K562 (cell line): ENCODE results near the gene KIF6. TPM values are rescaled to one million over a fixed set of nuclear protein-coding genes. Genes with fewer than 3 reads are reported as not detected.
A peak's percentile ranks its signal among the peaks of the same experiment; 100 is the strongest.

ENCODE experiments used
- ATAC-seq: fragments of 200-7000 bp; cut with Tn5 transposase; 3 replicates; pipeline ENCODE4 v1.9.1; 2020; ENCODE audit warnings: moderate library complexity
- BruUV-seq: library from RNA; stranded (reverse); fragments of 400-500 nt; replicated peaks from 2 replicates; lab custom pipeline; 2021; lab: Mats Ljungman, UMichigan
- CTCF ChIA-PET: fragments of 300-600 bp; formaldehyde crosslinking; extraction: SDS; loops from one replicate; lab custom pipeline; 2021; ENCODE audit warnings: low intra/inter-chr PET ratio; lab: Yijun Ruan, JAX
- POLR2A ChIA-PET: fragments of 300-600, 350-650 bp; sonication (Branson Sonifier 250); formaldehyde crosslinking; extraction: SDS; loops from one replicate; lab custom pipeline; 2021; ENCODE audit warnings: antibody characterized with exemption, inconsistent platforms; lab: Yijun Ruan, JAX
- DNase-seq, 4 experiments: peaks; one replicate each; pipeline versions ENCODE4 v3.0.0 to v3.0.0-alpha.2; 2011 to 2018; ENCODE audit warnings: low spot score in 3 of 4, mixed read lengths in 3 of 4; ENCODE audit errors: extremely low read depth in 1 of 4
- FAIRE-seq: peaks from 2 replicates; lab custom pipeline; 2011; peaks lifted over from hg19 to GRCh38; lab: Jason Lieb, UNC
- H2AFZ ChIP-seq: 2 replicates; pipeline ENCODE4 v1.6.0; 2011; ENCODE audit warnings: low read depth, low read length, control low read depth, inconsistent platforms
- H3K27ac ChIP-seq: fragments of 200-600 bp; 3 replicates; pipeline ENCODE4 v1.8.0; 2011; ENCODE audit warnings: low read depth, mild to moderate bottlenecking, control low read depth, inconsistent platforms, low read length, moderate library complexity, mixed read lengths; ENCODE audit errors: extremely low read depth
- H3K27me3 ChIP-seq, 2 experiments: fragments of 300-600 bp in 1 of 2; 2 replicates in 1 of 2; 3 replicates in 1 of 2; pipeline versions ENCODE4 v1.6.0 to v1.8.0; 2011; ENCODE audit warnings: inconsistent platforms in 2 of 2, low read length in 2 of 2, mild to moderate bottlenecking in 1 of 2, mixed read lengths in 1 of 2, moderate library complexity in 1 of 2; ENCODE audit not compliant: control insufficient read depth in 2 of 2, insufficient read depth in 2 of 2
- H3K36me3 ChIP-seq: fragments of 300-600 bp; 3 replicates; pipeline ENCODE4 v1.8.0; 2011; ENCODE audit warnings: mild to moderate bottlenecking, low read length, inconsistent platforms; ENCODE audit not compliant: control insufficient read depth, insufficient read depth
- H3K4me1 ChIP-seq, 2 experiments: fragments of 200-600 bp in 1 of 2; replicated peaks in 1 of 2; 2 replicates in 1 of 2; 3 replicates in 1 of 2; pipeline versions ENCODE4 v1.5.1 to v1.8.0; 2011; ENCODE audit warnings: inconsistent platforms in 2 of 2, low read length in 2 of 2, mild to moderate bottlenecking in 1 of 2, mixed read lengths in 1 of 2, moderate library complexity in 1 of 2; ENCODE audit not compliant: control insufficient read depth in 2 of 2, insufficient read depth in 2 of 2
- H3K4me2 ChIP-seq: 2 replicates; pipeline ENCODE4 v1.6.1; 2011; ENCODE audit warnings: low read length, control low read depth, inconsistent platforms, mixed read lengths; ENCODE audit not compliant: insufficient read depth
- H3K4me3 ChIP-seq: fragments of 200-600 bp; sonication (generic), shearing (Covaris generic); 2 replicates; pipeline ENCODE4 v1.5.1; 2016; ENCODE audit warnings: control low read depth, inconsistent platforms
- H3K79me2 ChIP-seq: fragments of 200-600 bp; 3 replicates; pipeline ENCODE4 v1.8.0; 2011; ENCODE audit warnings: low read length, inconsistent platforms; ENCODE audit not compliant: control insufficient read depth, insufficient read depth
- H3K9ac ChIP-seq, 2 experiments: 2 replicates each; pipeline versions ENCODE4 v1.6.0 to v1.6.1; 2011; ENCODE audit warnings: low read depth in 2 of 2, low read length in 2 of 2, control low read depth in 1 of 2, inconsistent platforms in 1 of 2, mild to moderate bottlenecking in 1 of 2, mixed read lengths in 1 of 2; ENCODE audit not compliant: insufficient read depth in 1 of 2
- H3K9me1 ChIP-seq: one replicate; pipeline ENCODE4 v1.6.0; 2011; ENCODE audit warnings: inconsistent platforms, mild to moderate bottlenecking, low read length, moderate library complexity; ENCODE audit not compliant: control insufficient read depth, insufficient read depth
- H3K9me3 ChIP-seq: replicated peaks from 2 replicates; pipeline ENCODE4 v1.5.1; 2011; ENCODE audit warnings: low read depth, low read length, inconsistent platforms; ENCODE audit not compliant: control insufficient read depth, insufficient read depth
- H4K20me1 ChIP-seq: replicated peaks from 2 replicates; pipeline ENCODE4 v1.6.1; 2011; ENCODE audit warnings: low read length, inconsistent platforms, mixed read lengths; ENCODE audit not compliant: control insufficient read depth, insufficient read depth
- CEBPB ChIP-seq: fragments of 450-650 bp; IDR thresholded peaks from 2 replicates; pipeline ENCODE4 v1.6.1; 2016; ENCODE audit warnings: missing genetic modification characterization, missing compliant biosample characterization
- CEBPG ChIP-seq, 3 experiments: fragments of 200-800 bp in 1 of 3; sonication (Bioruptor generic) in 1 of 3; sonication (generic) in 1 of 3; formaldehyde crosslinking in 1 of 3; IDR thresholded peaks in 2 of 3; conservative IDR thresholded peaks in 1 of 3; 2 replicates each; pipeline versions ENCODE4 v1.6.1 to v1.8.0; 2016 to 2022; ENCODE audit warnings: missing compliant biosample characterization in 2 of 3, missing genetic modification characterization in 2 of 3, mild to moderate bottlenecking in 1 of 3, missing genetic modification reagents in 1 of 3
- WGBS: fragments of 100-300 bp; shearing (Covaris generic); methylation state at CpG from one replicate; pipeline ENCODE4 v1.1.6; 2016; ENCODE audit warnings: low coverage, mixed read lengths; ENCODE audit not compliant: insufficient coverage; ENCODE audit errors: missing lambda C conversion rate; 5-methylcytosine and 5-hydroxymethylcytosine counted together
- in situ Hi-C: fragments of 300-500 bp; cut with MboI; formaldehyde crosslinking; loops from 4 replicates; pipeline ENCODE4 v1.15.0; 2018; ENCODE audit warnings: inconsistent platforms, mixed read lengths
- intact Hi-C: fragments of 100-400 bp; cut with micrococcal nuclease; formaldehyde crosslinking; loops from 2 replicates; pipeline ENCODE4 v1.14.2; 2022
- polyA plus RNA-seq, 8 experiments: library from polyadenylated mRNA; depleted of rRNA in 4 of 8; stranded (reverse) in 5 of 8; unstranded in 3 of 8; fragments of >200 nt; fragmentation: Nextera tagmentation in 2 of 8; fragmentation: Illumina TruSeq in 1 of 8; extraction: Ambion mirVana in 2 of 8; extraction: Trizol in 1 of 8; gene quantifications; 2 replicates each; pipeline versions ENCODE4 v1.2.1 to v1.2.3, GENCODE V29; 2011 to 2014; ENCODE audit warnings: inconsistent platforms in 1 of 8, missing spikeins in 1 of 8
- total RNA-seq, 7 experiments: library from RNA; depleted of rRNA in 6 of 7; stranded (reverse); fragments of >200 nt in 6 of 7; fragmentation: Illumina TruSeq in 2 of 7; extraction: Trizol in 2 of 7; gene quantifications; 2 replicates each; pipeline versions ENCODE4 v1.2.1 to v1.2.3, GENCODE V29; 2011 to 2021; ENCODE audit warnings: low replicate concordance in 1 of 7
- TF ChIP-seq, protein P1 (sequence below): sonication (generic); formaldehyde crosslinking; IDR thresholded peaks from 2 replicates; pipeline ENCODE4 v1.5.0; 2020; ENCODE audit warnings: missing genetic modification reagents
- TF ChIP-seq, protein P2 (sequence below): sonication (generic); formaldehyde crosslinking; IDR thresholded peaks from 2 replicates; pipeline ENCODE4 v1.8.1; 2023; ENCODE audit warnings: mild to moderate bottlenecking, missing genetic modification reagents

The KIF6 gene
- total and polyA plus RNA-seq, 9 of the 15 experiments (the other 6 are each of a cell fraction or from before 2014, with no cell fraction given) = not detected

DNA sequence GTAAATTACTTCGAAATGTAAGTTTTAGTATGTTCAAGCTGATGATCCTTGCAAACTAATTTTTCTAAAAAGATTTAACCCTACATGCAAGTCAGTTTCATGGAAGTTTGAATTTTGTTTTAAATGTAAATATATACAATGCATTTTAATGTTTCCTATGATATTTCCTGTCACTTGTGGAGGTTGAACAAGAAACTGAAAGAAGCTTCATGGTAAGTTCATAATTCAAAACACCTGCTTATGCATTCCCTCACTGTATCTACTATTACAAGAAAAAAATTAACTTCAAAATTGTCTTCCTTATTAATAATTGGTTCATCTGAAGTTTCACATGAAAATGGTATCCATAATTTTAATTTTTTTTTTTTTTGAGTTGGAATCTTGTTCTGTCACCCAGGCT is 24.8 kb downstream of the KIF6 start:
- Histone ChIP-seq H3K4me1 (no peaks in the 10 kb centered on the region), H3K27me3 (peaks cover 0 to 8% of the 10 kb centered on the region in 2 experiments; a peak in 2 of 5 replicates), H3K9me3 (no peaks in the 10 kb centered on the region), H3K36me3 (no peaks in the 10 kb centered on the region), H3K27ac (no peak overlapping the region), H3K4me3 (no peak overlapping the region), H3K4me2 (no peak overlapping the region), H2AFZ (no peak overlapping the region), H3K9me1 (no peaks in the 10 kb centered on the region)
- ATAC-seq (no peak), DNase-seq (no peak)
- CTCF ChIA-PET = interaction anchor here (0.6 kb wide), 1 partner anchor 45 kb away, joined by 3 read pairs; no protein-coding TSS in a partner anchor
- intact Hi-C loops = no loop called here
- TF ChIP-seq, protein P1, sequence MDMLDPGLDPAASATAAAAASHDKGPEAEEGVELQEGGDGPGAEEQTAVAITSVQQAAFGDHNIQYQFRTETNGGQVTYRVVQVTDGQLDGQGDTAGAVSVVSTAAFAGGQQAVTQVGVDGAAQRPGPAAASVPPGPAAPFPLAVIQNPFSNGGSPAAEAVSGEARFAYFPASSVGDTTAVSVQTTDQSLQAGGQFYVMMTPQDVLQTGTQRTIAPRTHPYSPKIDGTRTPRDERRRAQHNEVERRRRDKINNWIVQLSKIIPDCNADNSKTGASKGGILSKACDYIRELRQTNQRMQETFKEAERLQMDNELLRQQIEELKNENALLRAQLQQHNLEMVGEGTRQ (CRISPR knock-in tag) = no peak
- TF ChIP-seq, all 486 proteins: peak for 0
- Histone ChIP-seq H4K20me1 (no peaks in the 10 kb centered on the region), H3K79me2 (no peaks in the 10 kb centered on the region), H3K9ac (no peak overlapping the region)
- POLR2A ChIA-PET = interaction anchor here (1.0 to 1.4 kb wide), 2 partner anchors 8 to 238 kb away, joined by 3 to 4 read pairs; no protein-coding TSS in a partner anchor
- FAIRE-seq = no peak
- 0% methylated on average over 1 of the region's 1 CpG for WGBS
- in situ Hi-C loops = no loop called here
- BruUV-seq = no TSS peak

DNA sequence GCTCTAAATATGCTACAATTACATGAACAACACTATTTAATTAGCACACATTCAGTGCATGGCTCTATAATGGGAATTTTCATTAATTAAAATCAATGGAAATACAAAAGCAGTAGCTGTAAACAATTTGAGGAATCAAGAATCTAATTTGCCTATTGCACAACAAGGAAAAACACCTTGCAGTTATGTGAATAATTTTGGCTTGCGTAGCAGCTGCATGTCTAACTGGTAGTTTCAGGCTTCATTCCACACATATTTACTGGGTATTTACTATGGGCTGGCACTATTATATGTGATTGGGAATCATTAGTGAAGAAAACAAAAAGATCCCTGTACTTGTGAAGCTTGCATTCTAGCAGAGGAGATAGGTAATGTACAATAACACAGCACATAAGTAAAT is 26.4 kb downstream of the KIF6 start:
- H3K79me2 ChIP-seq = no peaks in the 10 kb centered on the region
- no peaks in the 10 kb centered on the region for H3K4me1 ChIP-seq
- ChIA-PET POLR2A (interaction anchor here (1.4 kb wide), 1 partner anchor 9 kb away, joined by 3 read pairs; no protein-coding TSS in a partner anchor), CTCF (no interaction called here)
- intact Hi-C loops (no loop called here), in situ Hi-C loops (no loop called here)
- H3K9me3 ChIP-seq = no peaks in the 10 kb centered on the region
- 0 out of 2 replicates have a peak, but pooled peaks have one; percentile 11 for TF ChIP-seq CEBPB (tag)
- TF ChIP-seq, protein P2, sequence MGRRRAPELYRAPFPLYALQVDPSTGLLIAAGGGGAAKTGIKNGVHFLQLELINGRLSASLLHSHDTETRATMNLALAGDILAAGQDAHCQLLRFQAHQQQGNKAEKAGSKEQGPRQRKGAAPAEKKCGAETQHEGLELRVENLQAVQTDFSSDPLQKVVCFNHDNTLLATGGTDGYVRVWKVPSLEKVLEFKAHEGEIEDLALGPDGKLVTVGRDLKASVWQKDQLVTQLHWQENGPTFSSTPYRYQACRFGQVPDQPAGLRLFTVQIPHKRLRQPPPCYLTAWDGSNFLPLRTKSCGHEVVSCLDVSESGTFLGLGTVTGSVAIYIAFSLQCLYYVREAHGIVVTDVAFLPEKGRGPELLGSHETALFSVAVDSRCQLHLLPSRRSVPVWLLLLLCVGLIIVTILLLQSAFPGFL (CRISPR knock-in tag) = no peak
- TF ChIP-seq CEBPG (CRISPR knock-in tag; IDR thresholded peaks at IDR 0.05) = no peak
- 0 out of 4 replicates have a peak, but pooled peaks of 1 of the 2 experiments have one; percentile 7 for TF ChIP-seq CEBPG (tag; conservative IDR thresholded peaks at IDR 0.05 in 1 of 2, IDR thresholded peaks at IDR 0.05 in 1 of 2)
- no peak overlapping the region for H3K4me3 ChIP-seq
- DNase-seq = no peak
- H3K4me2 ChIP-seq = no peak overlapping the region
- no TSS peak for BruUV-seq
- peaks cover 0 to 8% of the 10 kb centered on the region in 2 experiments; a peak in 1 of 5 replicates for H3K27me3 ChIP-seq
- 4% methylated on average over 1 of the region's 1 CpG for WGBS
- H3K27ac ChIP-seq = no peak overlapping the region
- H3K36me3 ChIP-seq = no peaks in the 10 kb centered on the region
- H2AFZ ChIP-seq = no peak overlapping the region
- no peaks in the 10 kb centered on the region for H4K20me1 ChIP-seq
- H3K9me1 ChIP-seq = no peaks in the 10 kb centered on the region
- FAIRE-seq = no peak
- ATAC-seq = no peak
- H3K9ac ChIP-seq = no peak overlapping the region
